WTC11 (cell line): ENCODE measurements around the gene GNL1. TPM values are rescaled to one million over a fixed set of nuclear protein-coding genes. Genes with fewer than 3 reads are reported as not detected.

Experiments
- ATAC-seq: fragments of 200-7000 bp; cut with Tn5 transposase; 2 replicates; pipeline ENCODE4 v1.10.0; 2021; ENCODE audit warnings: mild to moderate bottlenecking, moderate library complexity
- CTCF ChIA-PET: fragments of 300-600 bp; sonication (Branson Sonifier 250); formaldehyde crosslinking; loops from one replicate; lab custom pipeline; 2021; ENCODE audit warnings: antibody characterized with exemption; lab: Charles Lee
- POLR2A ChIA-PET: fragments of 350-600 bp; sonication (Branson Sonifier 250); formaldehyde crosslinking; loops from one replicate; lab custom pipeline; 2021; ENCODE audit warnings: antibody characterized with exemption; lab: Charles Lee
- DNase-seq: peaks from one replicate; pipeline ENCODE4 v3.0.0; 2021; ENCODE audit warnings: low spot score
- H3K27ac Mint-ChIP-seq: 2 replicates; pipeline ENCODE4 v1.8.0; 2021; ENCODE audit warnings: mixed read lengths
- H3K27me3 Mint-ChIP-seq: 2 replicates; pipeline ENCODE4 v1.8.0; 2021; ENCODE audit warnings: low read depth, mild to moderate bottlenecking, moderate library complexity, mixed read lengths
- H3K36me3 Mint-ChIP-seq: 2 replicates; pipeline ENCODE4 v1.8.0; 2021; ENCODE audit warnings: mixed read lengths
- H3K4me1 Mint-ChIP-seq: 2 replicates; pipeline ENCODE4 v1.8.0; 2022; ENCODE audit warnings: mixed read lengths
- H3K4me3 Mint-ChIP-seq: 2 replicates; pipeline ENCODE4 v1.8.0; 2021; ENCODE audit warnings: mild to moderate bottlenecking, moderate library complexity, mixed read lengths
- H3K9me3 Mint-ChIP-seq: 2 replicates; pipeline ENCODE4 v1.8.0; 2021; ENCODE audit warnings: mixed read lengths
- ELF4 ChIP-seq: sonication (generic); formaldehyde crosslinking; IDR thresholded peaks from 2 replicates; pipeline ENCODE4 v1.8.1; 2022; ENCODE audit warnings: low read depth, mild to moderate bottlenecking, moderate library complexity, missing genetic modification reagents
- EMX1 ChIP-seq: fragments of 250-450 bp; sonication (Bioruptor Pico); IDR thresholded peaks from 2 replicates; pipeline ENCODE4 v1.8.0; 2021; ENCODE audit warnings: mild to moderate bottlenecking
- ESRRA ChIP-seq: sonication (generic); formaldehyde crosslinking; IDR thresholded peaks from 2 replicates; pipeline ENCODE4 v1.8.1; 2022; ENCODE audit warnings: mild to moderate bottlenecking, missing genetic modification reagents, borderline replicate concordance
- HMGA2 ChIP-seq: fragments of 250-450 bp; sonication (Bioruptor Pico); IDR thresholded peaks from 2 replicates; pipeline ENCODE4 v1.4.0; 2021; ENCODE audit warnings: mild to moderate bottlenecking, moderate library complexity
- NR2C2 ChIP-seq: sonication (generic); formaldehyde crosslinking; IDR thresholded peaks from 2 replicates; pipeline ENCODE4 v1.8.0; 2022; ENCODE audit warnings: mild to moderate bottlenecking, missing genetic modification reagents
- PREB ChIP-seq: sonication (generic); formaldehyde crosslinking; IDR thresholded peaks from 2 replicates; pipeline ENCODE4 v1.8.1; 2022; ENCODE audit warnings: mild to moderate bottlenecking, missing genetic modification reagents, moderate library complexity, borderline replicate concordance
- RELA ChIP-seq: sonication (generic); formaldehyde crosslinking; IDR thresholded peaks from 2 replicates; pipeline ENCODE4 v1.8.1; 2022; ENCODE audit warnings: missing genetic modification reagents, mild to moderate bottlenecking, borderline replicate concordance
- SMAD4 ChIP-seq: sonication (generic); formaldehyde crosslinking; IDR thresholded peaks from 2 replicates; pipeline ENCODE4 v1.8.0; 2022; ENCODE audit warnings: mild to moderate bottlenecking, missing genetic modification reagents
- SOX15 ChIP-seq: fragments of 250-450 bp; sonication (Bioruptor Pico); IDR thresholded peaks from 2 replicates; pipeline ENCODE4 v1.9.0; 2021; ENCODE audit warnings: mild to moderate bottlenecking
- STAT6 ChIP-seq: sonication (generic); formaldehyde crosslinking; conservative IDR thresholded peaks from 2 replicates; pipeline ENCODE4 v1.8.1; 2023; ENCODE audit warnings: mild to moderate bottlenecking, low read depth, missing genetic modification reagents, moderate library complexity
- TEAD4 ChIP-seq: sonication (generic); formaldehyde crosslinking; IDR thresholded peaks from 2 replicates; pipeline ENCODE4 v1.8.0; 2022; ENCODE audit warnings: mild to moderate bottlenecking, missing genetic modification reagents
- ZNF232 ChIP-seq: sonication (generic); formaldehyde crosslinking; IDR thresholded peaks from 2 replicates; pipeline ENCODE4 v1.8.0; 2022; ENCODE audit warnings: mild to moderate bottlenecking, missing genetic modification reagents
- ZNF317 ChIP-seq: sonication (generic); formaldehyde crosslinking; IDR thresholded peaks from 2 replicates; pipeline ENCODE4 v1.8.1; 2023; ENCODE audit warnings: low read depth, mild to moderate bottlenecking, moderate library complexity, missing genetic modification reagents, borderline replicate concordance
- ZNF396 ChIP-seq: fragments of 250-450 bp; sonication (Bioruptor Pico); IDR thresholded peaks from 2 replicates; pipeline ENCODE4 v1.8.0; 2021; ENCODE audit warnings: mild to moderate bottlenecking, moderate library complexity, borderline replicate concordance
- ZNF423 ChIP-seq: fragments of 250-450 bp; sonication (Bioruptor Pico); IDR thresholded peaks from 2 replicates; pipeline ENCODE4 v2.1.2; 2022; ENCODE audit warnings: mild to moderate bottlenecking, moderate library complexity
- ZNF671 ChIP-seq: fragments of 250-450 bp; sonication (Bioruptor Pico); IDR thresholded peaks from 2 replicates; pipeline ENCODE4 v1.8.0; 2021; ENCODE audit warnings: mild to moderate bottlenecking
- total RNA-seq: library from RNA; stranded (reverse); gene quantifications from 3 replicates; pipeline ENCODE4 v1.2.3, GENCODE V29; 2021
- TF ChIP-seq, protein P1 (sequence below): fragments of 250-450 bp; sonication (Bioruptor Pico); IDR thresholded peaks from 2 replicates; pipeline ENCODE4 v1.9.0; 2021; ENCODE audit warnings: moderate library complexity, mild to moderate bottlenecking, inconsistent platforms, borderline replicate concordance
- TF ChIP-seq, protein P2 (sequence below): sonication (generic); formaldehyde crosslinking; IDR thresholded peaks from 2 replicates; pipeline ENCODE4 v1.8.0; 2022; ENCODE audit warnings: mild to moderate bottlenecking, missing genetic modification reagents
- TF ChIP-seq, protein P3 (sequence below): sonication (generic); formaldehyde crosslinking; IDR thresholded peaks from 2 replicates; pipeline ENCODE4 v1.8.0; 2023; ENCODE audit warnings: missing genetic modification reagents

Gene GNL1
- total RNA-seq, 1 experiment from 2014 or later: 85.7 TPM

DNA sequence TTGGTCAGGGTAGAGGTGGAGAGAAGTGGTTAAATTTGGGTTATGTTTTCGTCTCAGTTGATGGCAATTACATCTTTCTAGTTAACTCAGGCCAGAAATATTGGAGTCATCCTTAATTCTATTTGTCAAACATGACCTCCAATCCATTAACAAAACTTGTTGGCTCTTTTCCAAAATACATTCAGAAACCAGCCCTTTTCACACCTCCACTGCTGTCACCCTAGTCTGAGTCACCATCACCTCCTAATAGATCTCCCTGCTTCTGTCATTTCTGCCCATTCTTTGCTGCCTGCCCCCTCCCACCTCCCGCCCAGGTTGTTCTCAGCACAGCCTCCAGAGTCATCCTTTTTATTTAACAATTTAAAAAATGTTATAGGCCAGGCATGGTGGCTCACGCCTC is 12.0 kb upstream of the GNL1 start (continued):
- TF ChIP-seq ZNF317 (no peak), ELF4 (CRISPR knock-in tag) (no peak)

DNA sequence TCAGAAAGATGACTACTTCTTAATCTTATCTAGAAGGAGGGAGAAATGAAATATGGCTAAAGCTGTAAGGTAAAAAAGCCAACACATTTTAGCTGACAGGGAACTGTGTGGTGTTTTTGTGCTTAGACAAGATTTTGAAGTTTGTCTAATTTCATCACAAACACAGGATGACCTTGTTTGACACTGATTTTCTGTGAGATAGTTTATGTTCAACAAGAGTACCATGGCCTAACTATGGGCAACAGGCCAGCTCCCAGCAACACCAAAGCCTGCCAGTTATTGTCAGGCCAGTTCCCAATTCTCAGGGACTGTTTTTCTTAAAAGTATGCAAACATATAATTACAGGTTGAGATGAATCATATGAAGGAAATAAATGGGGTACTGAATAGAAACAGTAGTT is 9.5 kb upstream of the GNL1 start:
- ATAC-seq: no peak
- ChIA-PET POLR2A (interaction anchor here (1.1 kb wide), 1 partner anchor 9 kb away, joined by 9 read pairs; the partner anchor contains the start of gene GNL1), CTCF (interaction anchor here (1.2 to 2.7 kb wide), 3 partner anchors 20 to 112 kb away, joined by 5 to 7 read pairs (median 6); no protein-coding TSS in a partner anchor)
- H3K27me3 Mint-ChIP-seq: peaks cover 7% of the 10 kb centered on the region
- TF ChIP-seq, protein P1, sequence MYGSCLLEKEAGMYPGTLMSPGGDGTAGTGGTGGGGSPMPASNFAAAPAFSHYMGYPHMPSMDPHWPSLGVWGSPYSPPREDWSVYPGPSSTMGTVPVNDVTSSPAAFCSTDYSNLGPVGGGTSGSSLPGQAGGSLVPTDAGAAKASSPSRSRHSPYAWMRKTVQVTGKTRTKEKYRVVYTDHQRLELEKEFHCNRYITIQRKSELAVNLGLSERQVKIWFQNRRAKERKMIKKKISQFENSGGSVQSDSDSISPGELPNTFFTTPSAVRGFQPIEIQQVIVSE (CRISPR knock-in tag): no peak
- TF ChIP-seq STAT6 (CRISPR knock-in tag) (no peak), ZNF396 (CRISPR knock-in tag) (no peak), EMX1 (CRISPR knock-in tag) (no peak)
- DNase-seq: no peak
- no peak overlapping the region for H3K4me3 Mint-ChIP-seq
- no peak overlapping the region for H3K27ac Mint-ChIP-seq
- no peaks in the 10 kb centered on the region for H3K9me3 Mint-ChIP-seq
- H3K4me1 Mint-ChIP-seq: peaks cover 8% of the 10 kb centered on the region
- H3K36me3 Mint-ChIP-seq: peaks cover 16% of the 10 kb centered on the region

DNA sequence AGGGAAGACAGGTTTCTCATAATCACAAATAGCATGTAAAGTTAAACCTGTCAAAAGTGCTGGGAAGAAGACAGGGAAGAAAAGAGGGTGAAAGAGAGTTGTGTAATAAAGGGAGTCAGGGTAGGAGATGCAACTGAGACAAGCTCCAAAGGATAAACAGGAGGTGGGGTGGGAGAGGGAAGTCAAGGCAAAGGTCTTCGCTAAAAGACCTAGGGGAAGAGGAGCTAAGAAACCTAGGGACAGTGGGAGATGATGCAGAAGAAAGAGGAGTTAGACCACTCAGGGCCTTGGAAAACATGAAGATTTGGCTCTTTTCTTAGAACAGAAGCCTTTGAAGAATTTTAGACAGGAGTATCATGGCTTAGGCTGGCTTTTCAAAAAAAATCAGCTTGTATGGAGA is 7.8 kb upstream of the GNL1 start:
- ChIA-PET CTCF (interaction anchor here (1.0 to 2.7 kb wide), 2 partner anchors 19 to 82 kb away, joined by 3 to 7 read pairs; no protein-coding TSS in a partner anchor), POLR2A (interaction anchor here (0.7 kb wide), 1 partner anchor 12 kb away, joined by 3 read pairs; no protein-coding TSS in a partner anchor)
- DNase-seq (no peak), ATAC-seq (no peak)
- Mint-ChIP-seq H3K27ac (no peak overlapping the region), H3K4me3 (no peak overlapping the region), H3K36me3 (peaks cover 21% of the 10 kb centered on the region), H3K9me3 (no peaks in the 10 kb centered on the region), H3K27me3 (no peaks in the 10 kb centered on the region), H3K4me1 (no peaks in the 10 kb centered on the region)
- TF ChIP-seq RELA (CRISPR knock-in tag) (no peak), SOX15 (CRISPR knock-in tag) (no peak), SMAD4 (CRISPR knock-in tag) (no peak), TEAD4 (CRISPR knock-in tag) (no peak), NR2C2 (CRISPR knock-in tag) (no peak), HMGA2 (no peak)

DNA sequence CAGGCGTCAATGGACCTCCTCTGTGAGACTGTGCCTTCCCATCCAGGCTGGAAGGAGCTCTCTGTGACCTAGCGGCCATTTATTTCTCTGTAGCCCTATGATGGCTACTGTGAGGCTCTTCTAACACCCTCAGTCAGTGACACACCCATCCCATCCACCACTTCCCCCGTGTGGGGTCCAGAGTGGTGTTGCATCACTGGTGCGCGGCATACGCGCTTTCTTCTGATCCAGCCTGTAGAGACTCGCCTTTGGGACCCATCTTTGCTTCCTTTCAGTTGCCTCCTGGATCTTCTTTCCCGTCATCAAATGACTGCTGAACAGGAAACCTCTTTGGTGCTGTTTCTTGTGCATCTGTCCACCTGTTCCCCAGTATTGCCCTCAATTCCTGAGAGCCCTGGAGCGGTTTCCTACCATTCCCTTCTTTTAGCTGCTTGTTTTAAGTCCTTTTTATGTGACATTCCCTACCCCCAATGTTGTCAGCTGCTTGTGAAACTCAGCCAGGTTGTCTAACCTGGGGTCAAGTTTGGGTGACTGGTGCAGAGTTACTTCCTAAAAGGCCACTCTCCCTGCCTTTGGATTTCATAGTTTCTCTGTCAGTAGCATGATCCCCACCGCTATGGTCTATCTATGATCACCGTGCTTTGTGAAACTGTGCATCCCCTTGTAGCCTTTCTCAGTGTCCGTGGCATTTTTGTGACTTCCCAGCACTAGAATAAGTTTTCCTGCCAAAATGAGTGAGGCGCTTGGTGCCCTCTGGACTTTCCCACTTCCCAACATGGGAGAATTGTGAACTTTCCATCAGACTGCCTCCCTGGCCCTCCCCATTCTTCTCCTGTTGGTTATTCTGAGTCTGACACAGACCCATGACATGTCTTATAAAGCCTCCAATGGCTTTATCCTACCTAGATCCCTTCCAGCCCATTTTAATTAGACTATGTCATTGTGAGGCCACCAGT is 6.5 kb upstream of the GNL1 start:
- Mint-ChIP-seq H3K27ac (0 out of 2 replicates have a peak overlapping the region, but pooled peaks have one; percentile 32), H3K9me3 (no peaks in the 10 kb centered on the region), H3K27me3 (no peaks in the 10 kb centered on the region), H3K36me3 (peaks cover 29% of the 10 kb centered on the region), H3K4me1 (peaks cover 7% of the 10 kb centered on the region), H3K4me3 (no peak overlapping the region)
- DNase-seq (no peak), ATAC-seq (no peak)
- ChIA-PET POLR2A (no interaction called here), CTCF (no interaction called here)
- TF ChIP-seq STAT6 (CRISPR knock-in tag) (no peak), ESRRA (CRISPR knock-in tag) (no peak), PREB (CRISPR knock-in tag) (no peak), ZNF671 (CRISPR knock-in tag) (no peak), ZNF423 (CRISPR knock-in tag) (no peak), ZNF232 (CRISPR knock-in tag) (no peak), TEAD4 (CRISPR knock-in tag) (no peak)
- TF ChIP-seq, protein P2, sequence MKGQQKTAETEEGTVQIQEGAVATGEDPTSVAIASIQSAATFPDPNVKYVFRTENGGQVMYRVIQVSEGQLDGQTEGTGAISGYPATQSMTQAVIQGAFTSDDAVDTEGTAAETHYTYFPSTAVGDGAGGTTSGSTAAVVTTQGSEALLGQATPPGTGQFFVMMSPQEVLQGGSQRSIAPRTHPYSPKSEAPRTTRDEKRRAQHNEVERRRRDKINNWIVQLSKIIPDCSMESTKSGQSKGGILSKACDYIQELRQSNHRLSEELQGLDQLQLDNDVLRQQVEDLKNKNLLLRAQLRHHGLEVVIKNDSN (CRISPR knock-in tag): no peak
- TF ChIP-seq, protein P3, sequence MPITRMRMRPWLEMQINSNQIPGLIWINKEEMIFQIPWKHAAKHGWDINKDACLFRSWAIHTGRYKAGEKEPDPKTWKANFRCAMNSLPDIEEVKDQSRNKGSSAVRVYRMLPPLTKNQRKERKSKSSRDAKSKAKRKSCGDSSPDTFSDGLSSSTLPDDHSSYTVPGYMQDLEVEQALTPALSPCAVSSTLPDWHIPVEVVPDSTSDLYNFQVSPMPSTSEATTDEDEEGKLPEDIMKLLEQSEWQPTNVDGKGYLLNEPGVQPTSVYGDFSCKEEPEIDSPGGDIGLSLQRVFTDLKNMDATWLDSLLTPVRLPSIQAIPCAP (CRISPR knock-in tag): no peak
